Measurements from ENCODE around the gene FAM120AOS. TPM values are rescaled to one million over a fixed set of nuclear protein-coding genes. Genes with fewer than 3 reads are reported as not detected.

Gene FAM120AOS
- total and polyA plus RNA-seq, 2 of the 8 experiments (the other 6 are each of a cell fraction or from before 2014, with no cell fraction given), result 29.6 to 37.6 TPM

GRCh38 chr9:93451849-93452709, 1.3 kb downstream of the FAM120AOS start (continued):
- TF ChIP-seq SAP30 (IDR thresholded peaks at IDR 0.05; ENCODE audit: insufficient read depth, insufficient replicate concordance, low read length) (peak; percentile 29), NANOG (IDR thresholded peaks at IDR 0.05; ENCODE audit: insufficient read depth, low read depth, low read length, poor library complexity, severe bottlenecking) (no peak), EGR1 (IDR thresholded peaks at IDR 0.05; ENCODE audit: borderline replicate concordance, low read depth, low read length) (peak; percentile 8; the same call in 1 of the 2 replicates), MAFK (IDR thresholded peaks at IDR 0.05; ENCODE audit: low read depth, low read length) (no peak), POLR2AphosphoS5 (IDR thresholded peaks at IDR 0.05; ENCODE audit: low read depth, low read length) (0 out of 2 replicates have a peak, but pooled peaks have one; percentile 33), MAX (IDR thresholded peaks at IDR 0.05) (peak; percentile 35), SIX5 (IDR thresholded peaks at IDR 0.05; ENCODE audit: low read depth, low read length) (no peak), TCF12 (IDR thresholded peaks at IDR 0.05; ENCODE audit: low read depth, low read length) (no peak), SIN3A (conservative IDR thresholded peaks at IDR 0.05 in 1 of 2, IDR thresholded peaks at IDR 0.05 in 1 of 2; ENCODE audit: low read depth in 1 of 2, low read length in 2 of 2) (peak; percentile 12 to 68; a peak in 2 of 4 replicates), TAF1 (IDR thresholded peaks at IDR 0.05; ENCODE audit: low read depth, low read length) (peak; percentile 58; the same call in 1 of the 2 replicates), GABPA (IDR thresholded peaks at IDR 0.05; ENCODE audit: borderline replicate concordance, insufficient read depth, low read length) (no peak)
